Calu3 (cell line): Measurements from ENCODE around the gene CCDC167. TPM values are rescaled to one million over a fixed set of nuclear protein-coding genes. Genes with fewer than 3 reads are reported as not detected.

Experiments
- BruUV-seq: library from RNA; stranded (reverse); fragments of 400-500 nt; replicated peaks from 2 replicates; lab custom pipeline; 2021; lab: Mats Ljungman, UMichigan
- CTCF ChIA-PET: fragments of 300-600 bp; sonication (Branson Sonifier 250); formaldehyde crosslinking; loops from one replicate; lab custom pipeline; 2022; ENCODE audit warnings: antibody characterized with exemption; lab: Charles Lee
- DNase-seq: peaks from one replicate; pipeline ENCODE4 v3.0.0; 2022
- H3K27ac Mint-ChIP-seq: one replicate; pipeline ENCODE4 v1.8.0; 2022; ENCODE audit warnings: mixed read lengths; ENCODE audit not compliant: unreplicated experiment
- H3K27me3 Mint-ChIP-seq: one replicate; pipeline ENCODE4 v1.8.0; 2022; ENCODE audit warnings: mixed read lengths; ENCODE audit not compliant: unreplicated experiment
- H3K36me3 Mint-ChIP-seq: one replicate; pipeline ENCODE4 v1.8.0; 2022; ENCODE audit warnings: mild to moderate bottlenecking, moderate library complexity, mixed read lengths; ENCODE audit not compliant: insufficient read depth, unreplicated experiment
- H3K4me1 Mint-ChIP-seq: one replicate; pipeline ENCODE4 v1.8.0; 2022; ENCODE audit warnings: mild to moderate bottlenecking, low read depth, mixed read lengths; ENCODE audit not compliant: unreplicated experiment
- H3K4me3 Mint-ChIP-seq: one replicate; pipeline ENCODE4 v1.8.0; 2022; ENCODE audit warnings: mild to moderate bottlenecking, low read depth, moderate library complexity, mixed read lengths; ENCODE audit not compliant: unreplicated experiment
- H3K9me3 Mint-ChIP-seq: one replicate; pipeline ENCODE4 v1.8.0; 2022; ENCODE audit warnings: low read depth, mixed read lengths; ENCODE audit not compliant: unreplicated experiment
- CTCF ChIP-seq: fragments of 200-600 bp; IDR thresholded peaks from one replicate; pipeline ENCODE4 v1.8.0; 2022; ENCODE audit warnings: antibody characterized with exemption; ENCODE audit not compliant: unreplicated experiment
- intact Hi-C: fragments of 100-400 bp; cut with micrococcal nuclease; formaldehyde crosslinking; loops from one replicate; pipeline ENCODE4 v1.10.0; 2022; ENCODE audit not compliant: unreplicated experiment
- total RNA-seq: library from RNA; stranded (reverse); gene quantifications from 2 replicates; pipeline ENCODE4 v1.2.3, GENCODE V29; 2022

CCDC167 gene
- total RNA-seq, 1 experiment from 2014 or later, result 40.2 TPM

DNA sequence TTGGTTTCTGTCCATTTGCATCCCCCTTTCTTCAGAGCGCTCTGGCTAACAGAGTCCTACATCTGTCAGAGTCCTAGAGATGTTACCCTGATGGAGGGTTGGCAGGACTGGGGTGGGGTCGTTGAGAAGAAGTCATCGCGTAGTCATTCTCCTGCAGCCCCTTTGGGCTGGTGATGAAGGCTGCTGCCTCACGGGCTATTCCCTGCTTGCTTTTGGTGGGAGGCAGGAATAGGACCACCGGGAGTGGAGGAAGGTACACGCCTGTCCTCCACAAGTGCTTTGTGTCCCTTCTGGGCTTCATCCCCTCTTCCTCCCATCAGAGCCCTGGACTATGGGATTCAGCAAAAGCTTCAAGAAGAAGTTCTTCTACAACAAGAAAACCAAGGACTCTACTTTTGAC lies 20.9 kb downstream of the CCDC167 start:
- Mint-ChIP-seq H3K4me1 (no peaks in the 10 kb centered on the region), H3K36me3 (peaks cover 26% of the 10 kb centered on the region), H3K27ac (no peak overlapping the region), H3K9me3 (no peaks in the 10 kb centered on the region), H3K4me3 (no peak overlapping the region), H3K27me3 (no peaks in the 10 kb centered on the region)
- CTCF ChIA-PET, result no interaction called here
- intact Hi-C loops, result no loop called here
- no peak for TF ChIP-seq CTCF
- BruUV-seq, result no TSS peak
- DNase-seq, result no peak

GRCh38 chr6:37477656-37478435 lies 21.8 kb downstream of the CCDC167 start:
- no TSS peak for BruUV-seq
- Mint-ChIP-seq H3K27ac (no peak overlapping the region), H3K36me3 (peaks cover 26% of the 10 kb centered on the region)

DNA sequence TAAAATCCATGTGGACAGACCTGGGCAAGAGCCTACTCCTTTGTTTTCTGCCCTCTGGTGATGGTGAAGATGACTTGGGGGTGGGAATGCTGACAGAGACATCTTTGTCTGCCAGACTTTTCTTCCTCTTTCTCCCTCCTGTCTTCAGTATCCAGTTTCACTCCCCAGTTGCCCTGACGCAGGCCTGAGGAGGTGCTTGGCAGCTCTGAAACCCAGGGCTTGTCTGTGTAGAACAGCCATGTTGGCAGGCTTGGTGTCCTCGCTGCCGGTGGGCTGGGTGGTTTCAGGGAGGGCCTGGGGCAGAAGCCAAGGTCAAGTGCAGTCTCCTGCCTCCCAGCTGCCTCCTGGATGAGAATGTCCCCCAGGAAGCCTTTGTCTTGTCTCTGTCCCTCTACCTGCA lies 22.5 kb downstream of the CCDC167 start:
- no TSS peak for BruUV-seq
- intact Hi-C loops, result no loop called here
- CTCF ChIA-PET, result no interaction called here
- Mint-ChIP-seq H3K27me3 (no peaks in the 10 kb centered on the region), H3K36me3 (peaks cover 23% of the 10 kb centered on the region), H3K27ac (no peak overlapping the region), H3K4me3 (no peak overlapping the region), H3K9me3 (no peaks in the 10 kb centered on the region), H3K4me1 (no peaks in the 10 kb centered on the region)
- no peak for TF ChIP-seq CTCF
- DNase-seq, result no peak

More at GRCh38 chr6:37477656-37478435, 21.8 kb downstream of the CCDC167 start:
- Mint-ChIP-seq H3K27me3 (no peaks in the 10 kb centered on the region), H3K4me1 (no peaks in the 10 kb centered on the region), H3K9me3 (no peaks in the 10 kb centered on the region), H3K4me3 (no peak overlapping the region)
- CTCF ChIA-PET, result no interaction called here
- DNase-seq, result no peak
- intact Hi-C loops, result no loop called here
- TF ChIP-seq CTCF, result no peak

DNA sequence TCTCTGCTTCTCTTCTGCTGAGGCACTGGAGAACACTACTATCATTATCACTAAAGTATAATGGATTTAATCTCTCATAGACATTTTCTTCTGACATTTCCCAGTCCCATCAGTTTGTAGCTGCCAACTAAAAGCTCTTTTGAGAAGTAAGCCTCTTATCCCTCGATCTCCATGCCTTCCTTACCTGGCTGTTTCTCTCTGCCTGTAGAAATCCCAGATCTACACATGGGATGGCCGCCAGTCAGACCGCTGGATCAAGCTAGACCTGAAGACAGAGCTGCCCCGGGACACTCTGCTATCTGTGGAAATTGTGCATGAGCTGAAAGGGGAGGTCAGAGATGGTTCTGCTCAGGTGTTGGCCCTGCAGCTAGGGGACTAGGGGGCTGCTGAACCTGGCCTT lies 25.4 kb downstream of the CCDC167 start:
- Mint-ChIP-seq H3K27me3 (no peaks in the 10 kb centered on the region), H3K27ac (no peak overlapping the region), H3K9me3 (no peaks in the 10 kb centered on the region), H3K4me1 (no peaks in the 10 kb centered on the region), H3K36me3 (peaks cover 10% of the 10 kb centered on the region), H3K4me3 (no peak overlapping the region)
- BruUV-seq, result no TSS peak
- DNase-seq, result no peak
- CTCF ChIA-PET, result no interaction called here
- no peak for TF ChIP-seq CTCF
- intact Hi-C loops, result no loop called here
